Nephron progenitor cell (in vitro differentiated cells): ENCODE measurements around the gene CCDC148.

ENCODE experiments used
- DNase-seq: peaks from one replicate; pipeline ENCODE4 v3.0.0; 2021
- H3K27ac Mint-ChIP-seq: 2 replicates; pipeline ENCODE4 v1.8.0; 2021; ENCODE audit warnings: mild to moderate bottlenecking, moderate library complexity, mixed read lengths
- H3K27me3 Mint-ChIP-seq: 2 replicates; pipeline ENCODE4 v1.8.0; 2021; ENCODE audit warnings: mild to moderate bottlenecking, low read depth, mixed read lengths; ENCODE audit not compliant: poor library complexity
- H3K36me3 Mint-ChIP-seq: 2 replicates; pipeline ENCODE4 v1.8.0; 2021; ENCODE audit warnings: low read depth, mixed read lengths
- H3K4me1 Mint-ChIP-seq: 2 replicates; pipeline ENCODE4 v1.8.0; 2021; ENCODE audit warnings: mixed read lengths
- H3K4me3 Mint-ChIP-seq: 2 replicates; pipeline ENCODE4 v1.8.0; 2021; ENCODE audit warnings: mild to moderate bottlenecking, moderate library complexity, mixed read lengths
- H3K9me3 Mint-ChIP-seq: 2 replicates; pipeline ENCODE4 v1.8.0; 2021; ENCODE audit warnings: mild to moderate bottlenecking, moderate library complexity, mixed read lengths
- TF ChIP-seq, protein P1 (sequence below): fragments of 200-600 bp; sonication (generic); IDR thresholded peaks from 2 replicates; pipeline ENCODE4 v1.5.0; 2021; ENCODE audit warnings: antibody characterized with exemption

Gene CCDC148

DNA sequence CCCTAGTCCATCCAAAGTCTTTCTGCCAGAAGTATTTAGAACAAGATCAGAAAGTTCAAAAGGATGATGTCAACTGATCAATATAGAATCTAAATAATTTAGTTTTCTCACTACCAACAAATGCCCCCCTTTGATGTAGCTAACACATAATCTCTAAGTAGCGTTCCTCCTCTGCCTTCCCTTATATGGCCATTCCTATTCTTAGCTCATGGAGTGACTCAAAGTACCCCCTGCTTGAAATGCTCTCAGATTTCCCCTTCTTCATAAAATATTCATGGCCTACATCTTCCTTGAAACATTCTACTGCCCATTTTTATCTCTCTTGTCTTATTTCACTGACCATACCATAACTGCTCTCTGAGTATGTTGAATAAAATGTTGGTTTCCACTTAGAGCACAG is 203.4 kb downstream of the CCDC148 start:
- no peaks in the 10 kb centered on the region for H3K36me3 Mint-ChIP-seq
- TF ChIP-seq, protein P1, sequence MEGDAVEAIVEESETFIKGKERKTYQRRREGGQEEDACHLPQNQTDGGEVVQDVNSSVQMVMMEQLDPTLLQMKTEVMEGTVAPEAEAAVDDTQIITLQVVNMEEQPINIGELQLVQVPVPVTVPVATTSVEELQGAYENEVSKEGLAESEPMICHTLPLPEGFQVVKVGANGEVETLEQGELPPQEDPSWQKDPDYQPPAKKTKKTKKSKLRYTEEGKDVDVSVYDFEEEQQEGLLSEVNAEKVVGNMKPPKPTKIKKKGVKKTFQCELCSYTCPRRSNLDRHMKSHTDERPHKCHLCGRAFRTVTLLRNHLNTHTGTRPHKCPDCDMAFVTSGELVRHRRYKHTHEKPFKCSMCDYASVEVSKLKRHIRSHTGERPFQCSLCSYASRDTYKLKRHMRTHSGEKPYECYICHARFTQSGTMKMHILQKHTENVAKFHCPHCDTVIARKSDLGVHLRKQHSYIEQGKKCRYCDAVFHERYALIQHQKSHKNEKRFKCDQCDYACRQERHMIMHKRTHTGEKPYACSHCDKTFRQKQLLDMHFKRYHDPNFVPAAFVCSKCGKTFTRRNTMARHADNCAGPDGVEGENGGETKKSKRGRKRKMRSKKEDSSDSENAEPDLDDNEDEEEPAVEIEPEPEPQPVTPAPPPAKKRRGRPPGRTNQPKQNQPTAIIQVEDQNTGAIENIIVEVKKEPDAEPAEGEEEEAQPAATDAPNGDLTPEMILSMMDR: no peak
- no peaks in the 10 kb centered on the region for H3K4me1 Mint-ChIP-seq
- H3K27ac Mint-ChIP-seq: no peak overlapping the region
- H3K27me3 Mint-ChIP-seq: no peaks in the 10 kb centered on the region
- H3K9me3 Mint-ChIP-seq: no peaks in the 10 kb centered on the region
- no peak for DNase-seq
- no peak overlapping the region for H3K4me3 Mint-ChIP-seq

DNA sequence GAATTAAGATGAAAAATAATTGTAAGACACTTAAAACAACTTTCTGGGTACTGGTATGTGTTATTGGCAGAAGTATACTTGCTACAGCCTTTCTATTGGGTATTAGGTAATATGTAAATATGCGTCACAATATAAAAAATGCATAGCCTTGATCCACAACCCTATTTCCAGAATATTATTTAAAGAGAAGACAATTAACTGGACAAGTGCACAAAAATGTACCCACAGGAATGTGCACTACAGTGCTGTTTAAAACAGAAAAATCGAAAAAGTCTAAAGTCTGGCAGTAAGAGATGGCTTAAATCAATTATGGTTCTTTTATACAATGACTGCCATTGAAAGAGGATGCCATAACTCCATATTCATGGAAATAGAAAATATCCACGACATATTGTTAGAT is 205.2 kb downstream of the CCDC148 start:
- DNase-seq: no peak
- Mint-ChIP-seq H3K9me3 (no peaks in the 10 kb centered on the region), H3K4me3 (no peak overlapping the region), H3K27ac (no peak overlapping the region), H3K27me3 (no peaks in the 10 kb centered on the region), H3K36me3 (no peaks in the 10 kb centered on the region), H3K4me1 (no peaks in the 10 kb centered on the region)
- TF ChIP-seq, protein P1: no peak

DNA sequence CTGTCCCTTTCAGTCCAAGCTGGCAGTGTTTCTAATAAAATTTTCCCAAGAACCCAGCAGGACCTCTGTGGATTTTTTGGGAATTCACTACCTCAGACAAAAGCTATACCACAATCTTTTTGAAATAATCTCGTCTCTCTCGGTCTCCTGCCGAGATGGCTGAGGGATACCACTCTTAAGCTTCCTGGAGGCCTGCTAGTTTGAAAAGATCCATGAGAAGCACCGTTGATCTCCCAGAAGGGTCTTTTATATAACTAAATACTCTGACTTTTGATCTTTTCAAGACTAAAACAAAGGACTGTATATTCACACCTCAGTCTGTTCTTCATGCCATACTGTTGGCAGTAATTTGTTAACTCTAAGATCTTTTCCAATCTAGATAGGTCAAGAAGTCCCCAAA is 213.2 kb downstream of the CCDC148 start:
- H3K36me3 Mint-ChIP-seq: no peaks in the 10 kb centered on the region
- no peaks in the 10 kb centered on the region for H3K9me3 Mint-ChIP-seq
- no peaks in the 10 kb centered on the region for H3K27me3 Mint-ChIP-seq
- no peak overlapping the region for H3K4me3 Mint-ChIP-seq
- H3K4me1 Mint-ChIP-seq: peaks cover 15% of the 10 kb centered on the region
- TF ChIP-seq, protein P1: no peak
- H3K27ac Mint-ChIP-seq: no peak overlapping the region
- DNase-seq: no peak

DNA sequence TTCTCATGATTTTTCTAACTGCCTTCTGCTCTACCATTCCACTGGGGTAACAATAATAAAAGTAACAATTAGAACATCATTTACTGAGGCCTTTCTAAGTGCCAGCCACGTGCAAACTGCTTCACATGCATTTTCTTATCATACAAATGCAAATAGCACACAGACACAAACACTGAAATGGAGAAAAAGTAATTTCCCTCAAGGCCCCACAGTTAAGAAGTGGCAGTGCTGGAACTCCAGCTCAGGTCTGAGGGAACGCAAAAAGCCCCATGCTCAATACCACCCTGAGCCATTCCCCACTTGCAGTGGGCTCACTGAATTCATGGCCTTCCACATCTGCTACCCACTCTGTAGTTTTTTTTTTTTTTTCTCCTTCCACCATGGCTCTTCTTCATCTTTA is 214.3 kb downstream of the CCDC148 start:
- no peak overlapping the region for H3K4me3 Mint-ChIP-seq
- H3K9me3 Mint-ChIP-seq: no peaks in the 10 kb centered on the region
- H3K27me3 Mint-ChIP-seq: no peaks in the 10 kb centered on the region
- TF ChIP-seq, protein P1: no peak
- DNase-seq: no peak
- no peaks in the 10 kb centered on the region for H3K36me3 Mint-ChIP-seq
- H3K4me1 Mint-ChIP-seq: peaks cover 15% of the 10 kb centered on the region
- no peak overlapping the region for H3K27ac Mint-ChIP-seq

DNA sequence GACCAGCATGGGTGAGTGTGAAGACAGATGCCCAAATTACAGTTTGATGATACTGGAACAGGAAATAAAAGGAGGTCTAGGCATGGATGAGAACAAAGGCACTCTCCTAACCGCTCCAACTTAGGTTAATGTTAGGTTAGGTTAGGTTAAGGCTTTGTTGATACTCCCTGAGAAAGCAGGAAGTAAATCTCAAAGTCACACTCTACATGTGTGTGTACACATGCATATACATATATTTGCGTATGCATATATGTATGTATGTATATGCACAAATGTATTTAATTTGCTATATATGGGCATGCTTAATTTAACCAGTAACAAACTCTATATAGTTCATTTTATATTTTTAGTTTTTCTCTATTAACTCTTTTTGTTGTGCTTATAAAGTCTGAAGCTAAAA is 215.6 kb downstream of the CCDC148 start:
- no peaks in the 10 kb centered on the region for H3K27me3 Mint-ChIP-seq
- no peak for DNase-seq
- H3K9me3 Mint-ChIP-seq: no peaks in the 10 kb centered on the region
- H3K27ac Mint-ChIP-seq: no peak overlapping the region
- H3K4me3 Mint-ChIP-seq: no peak overlapping the region
- H3K36me3 Mint-ChIP-seq: no peaks in the 10 kb centered on the region
- TF ChIP-seq, protein P1: no peak
- peaks cover 15% of the 10 kb centered on the region for H3K4me1 Mint-ChIP-seq

DNA sequence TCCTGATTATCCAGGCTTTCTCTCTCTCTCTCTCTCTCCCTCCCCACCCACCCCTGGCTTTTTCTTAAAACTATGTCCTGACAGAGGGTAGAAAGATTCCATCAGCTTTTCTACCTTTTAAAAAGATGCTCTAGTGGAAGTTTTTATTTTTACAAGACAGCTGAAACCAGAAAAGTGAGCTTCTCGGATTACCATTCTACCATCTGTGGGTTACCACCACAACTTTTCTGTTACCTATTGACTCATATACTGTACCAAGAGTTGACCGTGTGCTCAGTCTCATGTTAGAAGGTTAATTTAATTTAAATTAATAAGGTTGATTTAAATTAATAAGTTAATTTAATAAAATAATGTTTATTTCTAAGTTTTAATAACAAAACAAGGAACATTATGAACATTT is 217.3 kb downstream of the CCDC148 start:
- peaks cover 11% of the 10 kb centered on the region for H3K4me1 Mint-ChIP-seq
- no peaks in the 10 kb centered on the region for H3K36me3 Mint-ChIP-seq
- DNase-seq: no peak
- no peak overlapping the region for H3K27ac Mint-ChIP-seq
- H3K9me3 Mint-ChIP-seq: no peaks in the 10 kb centered on the region
- H3K27me3 Mint-ChIP-seq: no peaks in the 10 kb centered on the region
- TF ChIP-seq, protein P1: no peak
- H3K4me3 Mint-ChIP-seq: no peak overlapping the region
